ENCODE measurements around the gene LONRF3. TPM values are rescaled to one million over a fixed set of nuclear protein-coding genes. Genes with fewer than 3 reads are reported as not detected.

The LONRF3 gene
- polyA plus RNA-seq, 1 experiment: not detected

DNA sequence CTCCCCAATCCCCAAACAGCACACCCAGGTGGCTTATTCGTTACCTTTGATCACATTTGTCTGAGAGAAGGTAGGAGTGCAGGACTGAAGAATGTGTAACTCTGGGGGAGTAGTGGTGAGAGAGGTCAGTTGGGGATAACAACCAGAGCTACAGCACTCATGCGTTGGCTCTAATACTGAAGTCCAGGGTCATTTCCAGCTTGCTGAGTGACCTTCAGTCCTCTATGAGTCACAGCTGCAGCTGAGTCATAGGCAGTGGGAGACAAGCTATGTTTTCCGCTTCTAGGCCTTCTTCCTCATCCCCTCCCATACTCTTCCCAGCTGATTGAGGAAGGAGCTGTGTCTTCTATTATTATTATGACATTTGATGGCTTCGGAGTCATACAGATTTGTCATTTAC, 66.8 kb downstream of the LONRF3 start:
- H3K4me3 ChIP-seq (ENCODE audit: low read depth, low read length): no peak overlapping the region
- ChIA-PET CTCF (interaction anchor here (0.8 kb wide), 1 partner anchor 37 kb away, joined by 3 read pairs; no protein-coding TSS in a partner anchor), POLR2A (interaction anchor here (0.5 kb wide), 1 partner anchor 318 kb away, joined by 3 read pairs; no protein-coding TSS in a partner anchor)
- DNase-seq (ENCODE audit: low read depth): peak; percentile 24
- H3K36me3 ChIP-seq (ENCODE audit: control insufficient read depth, insufficient read depth, low read length): no peaks in the 10 kb centered on the region
- TF ChIP-seq, protein P1, sequence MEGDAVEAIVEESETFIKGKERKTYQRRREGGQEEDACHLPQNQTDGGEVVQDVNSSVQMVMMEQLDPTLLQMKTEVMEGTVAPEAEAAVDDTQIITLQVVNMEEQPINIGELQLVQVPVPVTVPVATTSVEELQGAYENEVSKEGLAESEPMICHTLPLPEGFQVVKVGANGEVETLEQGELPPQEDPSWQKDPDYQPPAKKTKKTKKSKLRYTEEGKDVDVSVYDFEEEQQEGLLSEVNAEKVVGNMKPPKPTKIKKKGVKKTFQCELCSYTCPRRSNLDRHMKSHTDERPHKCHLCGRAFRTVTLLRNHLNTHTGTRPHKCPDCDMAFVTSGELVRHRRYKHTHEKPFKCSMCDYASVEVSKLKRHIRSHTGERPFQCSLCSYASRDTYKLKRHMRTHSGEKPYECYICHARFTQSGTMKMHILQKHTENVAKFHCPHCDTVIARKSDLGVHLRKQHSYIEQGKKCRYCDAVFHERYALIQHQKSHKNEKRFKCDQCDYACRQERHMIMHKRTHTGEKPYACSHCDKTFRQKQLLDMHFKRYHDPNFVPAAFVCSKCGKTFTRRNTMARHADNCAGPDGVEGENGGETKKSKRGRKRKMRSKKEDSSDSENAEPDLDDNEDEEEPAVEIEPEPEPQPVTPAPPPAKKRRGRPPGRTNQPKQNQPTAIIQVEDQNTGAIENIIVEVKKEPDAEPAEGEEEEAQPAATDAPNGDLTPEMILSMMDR (IDR thresholded peaks at IDR 0.05; ENCODE audit: insufficient read depth, low read depth, low read length): no peak
- H3K27me3 ChIP-seq (ENCODE audit: control insufficient read depth, insufficient read depth, low read length): no peaks in the 10 kb centered on the region

GRCh38 chrX:119042040-119042439, 67.6 kb downstream of the LONRF3 start:
- ChIA-PET CTCF (no interaction called here), POLR2A (no interaction called here)
- no peak overlapping the region for H3K4me3 ChIP-seq (ENCODE audit: low read depth, low read length)
- H3K36me3 ChIP-seq (ENCODE audit: control insufficient read depth, insufficient read depth, low read length): no peaks in the 10 kb centered on the region
- H3K27me3 ChIP-seq (ENCODE audit: control insufficient read depth, insufficient read depth, low read length): no peaks in the 10 kb centered on the region
- TF ChIP-seq, protein P1 (IDR thresholded peaks at IDR 0.05; ENCODE audit: insufficient read depth, low read depth, low read length): no peak
- no peak for DNase-seq (ENCODE audit: low read depth)

GRCh38 chrX:119042996-119043395, 68.6 kb downstream of the LONRF3 start:
- CTCF ChIA-PET: interaction anchor here (0.8 kb wide), 1 partner anchor 38 kb away, joined by 3 read pairs; no protein-coding TSS in a partner anchor

DNA sequence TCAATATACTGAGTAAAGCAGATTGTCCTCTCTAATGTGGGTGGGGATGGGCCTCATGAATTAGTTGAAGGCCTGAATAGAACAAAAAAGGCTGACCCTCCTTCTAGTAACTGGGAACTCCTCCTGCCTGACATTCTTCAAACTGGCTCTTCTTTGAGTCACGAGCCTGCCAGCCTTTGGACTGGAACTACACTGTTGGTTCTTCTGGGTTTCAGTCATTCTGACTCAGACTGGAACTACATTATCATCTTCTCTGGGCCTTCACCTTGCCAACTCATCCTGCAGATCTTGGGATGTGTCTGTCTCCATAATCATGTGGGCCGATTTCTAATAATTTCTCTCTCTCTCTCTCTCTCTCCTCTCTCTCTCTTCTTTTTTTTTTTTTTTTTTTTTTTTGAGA, 71.5 kb downstream of the LONRF3 start:
- Histone ChIP-seq H3K27me3 (ENCODE audit: control insufficient read depth, insufficient read depth, low read length) (no peaks in the 10 kb centered on the region), H3K36me3 (ENCODE audit: control insufficient read depth, insufficient read depth, low read length) (no peaks in the 10 kb centered on the region), H3K4me3 (ENCODE audit: low read depth, low read length) (no peak overlapping the region)
- POLR2A ChIA-PET: no interaction called here
- CTCF ChIA-PET: no interaction called here
- DNase-seq (ENCODE audit: low read depth): no peak
- TF ChIP-seq, protein P1 (IDR thresholded peaks at IDR 0.05; ENCODE audit: insufficient read depth, low read depth, low read length): no peak

More at GRCh38 chrX:119042996-119043395, 68.6 kb downstream of the LONRF3 start:
- Histone ChIP-seq H3K36me3 (ENCODE audit: control insufficient read depth, insufficient read depth, low read length) (no peaks in the 10 kb centered on the region), H3K27me3 (ENCODE audit: control insufficient read depth, insufficient read depth, low read length) (no peaks in the 10 kb centered on the region), H3K4me3 (ENCODE audit: low read depth, low read length) (no peak overlapping the region)
- POLR2A ChIA-PET: no interaction called here
- no peak for DNase-seq (ENCODE audit: low read depth)
- TF ChIP-seq, protein P1 (IDR thresholded peaks at IDR 0.05; ENCODE audit: insufficient read depth, low read depth, low read length): no peak

DNA sequence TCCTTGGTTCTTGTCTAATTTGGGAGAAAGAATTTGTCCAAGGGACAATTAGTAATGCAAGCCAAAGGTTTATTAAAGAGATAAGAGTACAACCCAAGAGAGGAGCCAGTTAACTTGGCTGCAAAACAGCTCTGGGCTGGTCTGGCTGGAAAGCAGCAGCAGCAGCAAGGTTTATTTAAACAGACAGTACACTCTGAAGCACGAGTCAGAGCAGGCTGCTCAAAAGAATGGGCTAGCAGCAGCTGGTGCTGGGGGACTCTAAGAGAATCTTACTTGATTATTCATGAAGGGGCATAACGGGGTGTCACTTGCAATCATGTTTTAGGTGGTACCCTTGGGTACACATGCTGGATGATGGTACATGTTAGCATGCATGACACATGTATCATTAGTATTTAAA, 81.3 kb downstream of the LONRF3 start:
- DNase-seq (ENCODE audit: low read depth): no peak
- Histone ChIP-seq H3K36me3 (ENCODE audit: control insufficient read depth, insufficient read depth, low read length) (no peaks in the 10 kb centered on the region), H3K4me3 (ENCODE audit: low read depth, low read length) (no peak overlapping the region), H3K27me3 (ENCODE audit: control insufficient read depth, insufficient read depth, low read length) (no peaks in the 10 kb centered on the region)
- ChIA-PET CTCF (interaction anchor here (1.4 kb wide), 1 partner anchor 11 kb away, joined by 4 read pairs; no protein-coding TSS in a partner anchor), POLR2A (no interaction called here)
- TF ChIP-seq, protein P1 (IDR thresholded peaks at IDR 0.05; ENCODE audit: insufficient read depth, low read depth, low read length): no peak

Measured in BJ (cell line).